NCI-H2107 (cell line): ENCODE measurements around the gene UFC1.

Source experiments
- DNase-seq: peaks from one replicate; lab custom pipeline; 2025; lab: John Stamatoyannopoulos, UW

The UFC1 gene

GRCh38 chr1:161133220-161133740 is 20.5 kb upstream of the UFC1 start:
- DNase-seq = no peak

DNA sequence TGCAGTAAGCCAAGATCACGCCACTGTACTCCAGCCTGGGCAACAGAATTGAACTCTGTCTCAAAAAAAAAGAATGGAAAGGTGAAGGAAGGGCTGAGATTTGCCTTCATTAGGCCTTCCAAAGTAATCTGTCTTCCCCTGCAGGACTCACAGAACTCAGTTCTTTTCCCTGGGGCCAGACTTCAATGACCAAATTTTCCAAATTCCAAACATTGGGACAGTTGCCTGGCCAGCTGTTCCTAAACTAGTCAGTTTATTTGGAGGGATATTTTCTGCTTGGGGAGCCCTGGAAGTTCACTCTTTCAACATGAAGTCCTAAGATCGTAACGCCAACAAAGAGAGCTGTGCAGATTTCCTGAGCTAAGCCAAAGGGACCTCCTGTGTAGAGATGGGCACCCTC is 15.9 kb upstream of the UFC1 start:
- DNase-seq = no peak

DNA sequence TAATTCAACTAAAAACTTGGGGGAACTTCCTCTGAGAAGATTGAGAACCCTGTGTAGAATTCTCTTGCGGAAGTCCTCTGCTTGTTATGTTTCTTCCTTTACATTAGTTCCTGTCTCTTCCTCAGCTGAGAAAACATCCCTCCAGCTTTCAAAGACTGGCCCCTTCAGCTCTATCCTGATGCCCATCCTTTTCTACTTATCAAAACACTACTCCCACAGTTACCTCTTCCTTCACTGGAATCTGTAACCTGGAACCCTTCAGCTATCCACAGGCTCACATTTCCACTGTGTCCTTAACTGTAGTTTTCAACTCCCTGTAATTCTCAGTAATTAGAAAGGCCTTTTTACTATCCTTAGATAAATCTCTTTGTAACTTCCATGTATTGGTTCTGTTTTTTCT is 15.3 kb upstream of the UFC1 start:
- no peak for DNase-seq

DNA sequence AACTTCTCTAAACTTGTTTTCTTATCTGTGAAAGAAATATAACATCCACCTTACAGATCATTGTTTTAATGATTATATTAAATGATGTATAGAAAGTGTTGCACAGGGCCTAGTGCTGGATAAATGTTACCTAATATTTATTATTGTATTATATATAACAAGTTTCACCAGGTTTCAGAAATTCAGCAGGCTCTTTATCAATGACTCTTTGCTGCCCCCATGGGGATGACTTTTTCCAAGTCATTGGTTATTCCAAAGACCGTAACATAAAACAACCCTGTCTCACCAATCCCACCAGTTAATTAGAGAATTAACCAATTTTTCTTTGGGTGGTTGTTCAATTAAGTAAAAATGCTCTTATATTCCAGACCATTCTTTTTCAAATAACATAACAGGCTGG is 14.0 kb upstream of the UFC1 start:
- peak; percentile 45 for DNase-seq

DNA sequence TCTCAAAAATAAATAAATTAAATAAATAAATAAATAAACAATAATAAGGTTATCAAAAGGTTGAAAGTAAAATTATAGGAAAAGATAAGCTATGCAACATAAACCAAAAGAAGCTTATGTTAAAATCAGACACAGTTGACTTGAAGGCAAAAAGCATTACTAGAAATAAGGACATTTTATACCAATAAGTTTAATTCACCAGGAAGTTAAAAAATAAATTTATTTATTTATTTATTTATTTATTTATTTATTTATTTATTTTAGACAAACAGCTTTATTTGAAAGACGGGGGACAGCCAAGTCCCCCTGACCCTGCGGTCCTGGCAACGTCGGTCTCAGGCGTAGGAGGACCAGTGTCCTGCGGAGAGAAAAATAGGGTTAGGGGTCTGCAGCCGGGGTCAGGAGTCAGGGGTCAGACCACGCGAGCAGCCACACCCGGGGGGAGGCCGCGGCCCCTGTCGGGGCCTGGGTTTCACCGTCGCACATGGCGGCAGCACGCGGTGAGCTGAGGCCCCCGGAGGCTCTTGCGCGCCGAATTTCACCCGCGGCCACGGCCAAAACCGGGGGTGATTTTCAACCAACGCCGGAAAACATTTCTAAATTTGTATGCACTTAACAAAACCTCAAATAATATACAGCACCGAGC is 12.9 kb upstream of the UFC1 start:
- no peak for DNase-seq

- no peak for DNase-seq
Measured at GRCh38 chr1:161145832-161146231, 7.9 kb upstream of the UFC1 start.

GRCh38 chr1:161153176-161153575 is 602 bp upstream of the UFC1 start:
- no peak for DNase-seq

GRCh38 chr1:161157867-161158266 is 4.1 kb downstream of the UFC1 start:
- no peak for DNase-seq

DNA sequence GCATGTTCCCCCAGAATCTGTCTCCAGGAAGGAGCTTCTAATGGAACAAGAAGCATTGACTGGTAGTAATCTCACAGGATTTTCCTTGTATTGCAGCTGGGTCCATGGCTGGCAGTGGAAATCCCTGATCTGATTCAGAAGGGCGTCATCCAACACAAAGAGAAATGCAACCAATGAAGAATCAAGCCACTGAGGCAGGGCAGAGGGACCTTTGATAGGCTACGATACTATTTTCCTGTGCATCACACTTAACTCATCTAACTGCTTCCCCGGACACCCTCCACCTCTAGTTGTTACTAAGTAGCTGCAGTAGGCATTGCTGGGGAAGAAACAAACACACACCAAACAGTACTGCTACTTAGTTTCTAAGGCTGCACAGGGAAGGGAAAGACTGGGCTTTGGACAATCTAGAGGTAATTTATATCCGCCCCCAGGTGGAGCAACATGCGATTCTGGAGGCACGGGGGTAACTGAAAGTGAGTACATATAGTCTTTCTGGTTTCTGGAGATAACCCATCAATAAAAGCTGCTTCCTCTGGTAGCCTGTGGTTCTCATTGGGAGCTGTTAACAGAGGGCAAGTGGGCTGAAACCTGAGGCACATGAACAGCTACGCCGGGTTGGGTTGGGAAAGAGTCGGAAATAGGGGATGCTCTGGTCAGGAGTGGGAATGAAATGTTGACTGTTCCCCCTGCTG is 4.7 kb downstream of the UFC1 start:
- no peak for DNase-seq

GRCh38 chr1:161159087-161159912 is 5.5 kb downstream of the UFC1 start, which contains the start of gene USP21:
Gene USP21 (plus strand): TSS chr1:161159500. CDS start chr1:161160641, 1,141 bp downstream.
- peak; percentile 85 for DNase-seq

DNA sequence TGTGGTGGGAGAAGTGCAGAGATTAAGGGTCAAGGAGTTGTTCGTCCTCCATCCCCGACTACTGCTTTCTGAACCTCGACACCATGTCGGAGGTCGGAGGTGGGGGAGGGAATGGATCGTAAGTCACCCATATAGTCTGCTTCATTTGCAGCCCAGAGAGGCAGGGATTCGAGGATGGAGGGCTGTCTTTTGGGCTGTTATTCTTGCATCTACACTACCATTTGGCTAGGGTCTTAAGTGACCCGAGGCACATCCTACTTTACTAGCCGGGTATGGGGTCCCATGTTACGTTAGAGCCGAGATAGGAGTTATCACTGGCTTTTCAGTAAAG is 6.1 kb downstream of the UFC1 start:
- no peak for DNase-seq

GRCh38 chr1:161160671-161161145 is 6.9 kb downstream of the UFC1 start:
- no peak for DNase-seq

DNA sequence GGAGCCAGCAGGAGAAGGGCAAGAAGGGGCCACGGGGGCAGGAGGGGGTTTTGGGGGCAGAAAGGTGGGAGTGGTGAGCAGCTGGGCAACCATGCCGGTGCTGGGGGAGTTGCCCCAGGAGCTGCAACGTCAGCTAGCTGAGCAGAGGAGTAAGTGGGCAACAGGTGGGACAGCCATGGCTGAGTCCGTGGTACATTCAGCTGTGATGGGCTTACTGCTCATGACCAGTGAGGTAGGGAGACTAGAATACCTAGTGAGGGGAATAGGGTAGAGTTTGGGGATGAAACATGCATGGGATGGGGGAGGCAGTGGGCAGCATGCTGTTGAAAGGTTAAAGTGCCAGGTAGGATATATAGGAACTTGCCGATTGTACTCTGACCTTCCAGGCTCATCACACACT is 7.9 kb downstream of the UFC1 start:
- DNase-seq = no peak

DNA sequence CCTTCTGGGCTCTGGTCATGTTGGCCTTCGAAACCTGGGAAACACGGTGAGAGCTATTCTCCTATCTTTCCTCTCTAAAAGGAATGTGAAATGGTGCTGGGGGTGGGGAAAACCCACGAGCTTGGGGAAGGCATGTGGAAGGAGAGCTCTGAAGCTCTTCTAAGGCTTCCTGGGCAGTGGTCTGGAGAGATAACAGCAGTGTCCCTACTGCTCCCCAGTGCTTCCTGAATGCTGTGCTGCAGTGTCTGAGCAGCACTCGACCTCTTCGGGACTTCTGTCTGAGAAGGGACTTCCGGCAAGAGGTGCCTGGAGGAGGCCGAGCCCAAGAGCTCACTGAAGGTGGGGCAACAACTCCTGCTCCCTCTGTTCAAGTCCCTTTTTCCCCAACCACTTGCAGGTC is 8.3 kb downstream of the UFC1 start:
- DNase-seq = no peak

GRCh38 chr1:161162806-161163205 is 9.0 kb downstream of the UFC1 start:
- DNase-seq = no peak

GRCh38 chr1:161163793-161164192 is 10.0 kb downstream of the UFC1 start:
- no peak for DNase-seq

- DNase-seq = no peak
Measured at GRCh38 chr1:161164901-161165610, 11.3 kb downstream of the UFC1 start.

DNA sequence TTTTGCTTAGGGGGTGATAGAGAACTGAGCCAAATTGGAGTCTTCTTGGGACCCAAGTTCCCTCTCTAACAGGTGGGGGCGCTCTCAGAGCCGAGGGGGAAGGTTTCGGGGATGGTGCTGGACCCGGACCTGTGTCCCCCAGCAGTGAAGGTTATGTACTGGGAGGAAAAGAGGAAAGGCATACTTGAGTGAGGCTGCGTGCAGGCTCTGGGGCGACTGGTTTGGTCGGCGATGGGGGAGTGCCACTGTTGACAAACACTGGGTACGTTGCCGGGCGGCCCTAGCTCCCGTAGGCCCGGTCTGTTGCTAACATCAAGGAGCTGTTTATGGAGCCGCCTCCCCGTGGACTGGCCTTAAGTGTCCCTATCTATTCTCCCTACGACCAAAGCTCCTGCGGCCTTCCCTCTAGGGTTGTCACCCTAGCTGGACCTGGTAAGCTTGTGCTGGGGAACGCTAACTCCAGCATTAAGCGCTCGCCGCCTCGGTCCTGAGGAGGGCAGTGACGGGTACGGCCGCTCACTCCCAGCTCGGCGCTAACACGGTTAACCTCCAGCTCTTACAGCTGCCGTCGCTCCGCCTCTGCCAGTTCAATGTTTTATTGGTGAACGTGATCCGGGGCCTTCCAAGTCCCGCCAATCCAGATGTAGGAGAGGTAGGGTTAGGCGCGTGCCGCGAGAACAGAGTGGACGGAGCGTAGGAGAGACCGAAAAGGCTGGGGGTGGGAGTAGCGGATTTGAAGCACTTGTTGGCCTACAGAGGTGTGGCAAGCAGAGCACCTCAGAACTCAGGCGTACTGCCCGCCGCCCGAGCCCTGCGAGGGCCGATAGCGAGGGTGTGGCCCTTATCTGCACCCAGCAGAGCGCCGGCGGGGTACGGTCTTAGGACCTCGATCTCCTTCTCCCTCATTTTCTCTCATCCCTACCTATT is 12.2 kb downstream of the UFC1 start, which contains the start of gene PPOX:
PPOX (plus strand) TSS at position 685 of the 927 bp plus-strand sequence. CDS start 422 bp downstream, outside the sequence.
- peak; percentile 95 for DNase-seq

GRCh38 chr1:161166669-161167548 is 13.1 kb downstream of the UFC1 start:
- DNase-seq = no peak

- DNase-seq = no peak
Measured at GRCh38 chr1:161168906-161169305, 15.1 kb downstream of the UFC1 start.
